Hematopoietic multipotent progenitor cell treated with erythropoietin and hydrocortisone succinate and interleukin-3 and kit ligand, for 15 days (in vitro differentiated cells): ENCODE results near the gene GSTM2.
"Not testable (repeated sequence)": the region's sequence is repeated elsewhere in the genome, so short reads cannot be mapped to it uniquely, and the experiment has no call there.

ENCODE experiments used
- DNase-seq: peaks from one replicate; pipeline ENCODE4 v3.0.0-alpha.2; 2015; ENCODE audit warnings: low spot score

Gene GSTM2

GRCh38 chr1:109644670-109645069 lies 23.2 kb upstream of the GSTM2 start:
- peak; percentile 21 for DNase-seq

- DNase-seq = no peak
Measured at GRCh38 chr1:109649491-109649914, 18.4 kb upstream of the GSTM2 start.

- no peak for DNase-seq
Measured at GRCh38 chr1:109650609-109651008, 17.2 kb upstream of the GSTM2 start.

- DNase-seq = no peak
Measured at GRCh38 chr1:109652402-109652801, 15.5 kb upstream of the GSTM2 start.

GRCh38 chr1:109653306-109653705 lies 14.6 kb upstream of the GSTM2 start:
- no peak for DNase-seq

GRCh38 chr1:109654519-109654918 lies 13.3 kb upstream of the GSTM2 start:
- DNase-seq = no peak

GRCh38 chr1:109655615-109656519 lies 12.0 kb upstream of the GSTM2 start, which contains the start of gene GSTM4:
Gene GSTM4, plus strand, starts transcription at chr1:109656099. Its CDS starts 291 bp downstream, at chr1:109656390.
- DNase-seq = peak; percentile 32

- no peak for DNase-seq
Measured at GRCh38 chr1:109657395-109657794, 10.5 kb upstream of the GSTM2 start.

- DNase-seq = no peak
Measured at GRCh38 chr1:109657970-109658369, 9.9 kb upstream of the GSTM2 start.

- no peak for DNase-seq
Measured at GRCh38 chr1:109658533-109659042, 9.3 kb upstream of the GSTM2 start.

- DNase-seq = no peak
Measured at GRCh38 chr1:109659145-109659544, 8.7 kb upstream of the GSTM2 start.

- DNase-seq = no peak
Measured at GRCh38 chr1:109659997-109660690, 7.7 kb upstream of the GSTM2 start.

GRCh38 chr1:109660691-109661026 lies 7.2 kb upstream of the GSTM2 start:
- not testable (repeated sequence) for DNase-seq

- DNase-seq = no peak
Measured at GRCh38 chr1:109661391-109661790, 6.5 kb upstream of the GSTM2 start.

GRCh38 chr1:109664671-109665070 lies 3.2 kb upstream of the GSTM2 start:
- no peak for DNase-seq

GRCh38 chr1:109668123-109668775 lies 392 bp downstream of the GSTM2 start:
- peak; percentile 1 for DNase-seq

- DNase-seq = peak; percentile 1
Measured at GRCh38 chr1:109669246-109669948, 1.5 kb downstream of the GSTM2 start.

- peak; percentile 1 for DNase-seq
Measured at GRCh38 chr1:109669949-109670302, 2.1 kb downstream of the GSTM2 start.

GRCh38 chr1:109671067-109671466 lies 3.2 kb downstream of the GSTM2 start:
- peak; percentile 0 for DNase-seq

GRCh38 chr1:109673861-109674260 lies 6.0 kb downstream of the GSTM2 start:
- DNase-seq = not testable (repeated sequence)

- DNase-seq = peak; percentile 1
Measured at GRCh38 chr1:109676683-109677381, 9.0 kb downstream of the GSTM2 start.
